Measurements from ENCODE around the gene MICAL1. TPM values are rescaled to one million over a fixed set of nuclear protein-coding genes. Genes with fewer than 3 reads are reported as not detected.

The MICAL1 gene
- polyA plus RNA-seq, 1 donor from 2014 or later = 54.2 TPM

DNA sequence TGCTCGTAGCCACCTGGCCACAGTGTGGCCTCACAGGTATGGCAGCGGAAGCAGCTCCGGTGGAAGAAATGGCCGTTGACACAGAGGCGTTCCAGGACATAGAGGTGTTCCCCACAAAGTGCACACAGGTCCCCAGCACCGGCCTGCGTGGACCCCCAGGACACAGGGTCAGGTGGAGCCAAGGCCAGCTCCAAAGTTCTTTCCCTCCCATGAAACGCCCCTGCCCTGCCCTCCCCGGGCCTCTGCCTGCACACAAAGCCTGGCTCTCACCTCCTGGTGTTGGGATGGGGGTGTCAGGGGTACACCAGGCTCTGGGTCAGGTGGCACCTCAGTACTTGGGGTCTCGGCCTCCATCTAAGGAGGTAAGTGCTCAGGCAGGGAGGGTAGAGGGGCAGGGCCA is 8.5 kb downstream of the MICAL1 start:
- Histone ChIP-seq H3K36me3 (ENCODE audit: insufficient read depth, low read length) (peaks cover 5% of the 10 kb centered on the region), H3K4me3 (ENCODE audit: low read length) (no peak overlapping the region), H4K20me1 (ENCODE audit: insufficient read depth) (no peaks in the 10 kb centered on the region), H3K9ac (ENCODE audit: low read length) (no peak overlapping the region), H3K4me2 (ENCODE audit: low read length) (no peak overlapping the region), H3K27me3 (ENCODE audit: insufficient read depth, low read depth, low read length) (no peaks in the 10 kb centered on the region), H3K79me2 (replicated peaks; ENCODE audit: insufficient read depth, low read length) (no peaks in the 10 kb centered on the region), H3F3A (ENCODE audit: insufficient read depth, low read length, poor library complexity, severe bottlenecking) (no peaks in the 10 kb centered on the region), H2AFZ (ENCODE audit: low read depth, low read length) (no peak overlapping the region), H3K9me2 (ENCODE audit: insufficient read depth, low read length) (no peaks in the 10 kb centered on the region), H3K27ac (ENCODE audit: low read length) (no peak overlapping the region), H3K9me3 (ENCODE audit: low read length) (no peaks in the 10 kb centered on the region)
- TF ChIP-seq SMC3 (conservative IDR thresholded peaks at IDR 0.05; ENCODE audit: poor library complexity) = no peak
- no peak for TF ChIP-seq EP300 (conservative IDR thresholded peaks at IDR 0.05; ENCODE audit: poor library complexity, severe bottlenecking)
- no peak for TF ChIP-seq POLR2AphosphoS5 (IDR thresholded peaks at IDR 0.05)
- no peak for TF ChIP-seq MXI1 (conservative IDR thresholded peaks at IDR 0.05; ENCODE audit: poor library complexity, severe bottlenecking)
- no peak for TF ChIP-seq RAD21 (conservative IDR thresholded peaks at IDR 0.05)

DNA sequence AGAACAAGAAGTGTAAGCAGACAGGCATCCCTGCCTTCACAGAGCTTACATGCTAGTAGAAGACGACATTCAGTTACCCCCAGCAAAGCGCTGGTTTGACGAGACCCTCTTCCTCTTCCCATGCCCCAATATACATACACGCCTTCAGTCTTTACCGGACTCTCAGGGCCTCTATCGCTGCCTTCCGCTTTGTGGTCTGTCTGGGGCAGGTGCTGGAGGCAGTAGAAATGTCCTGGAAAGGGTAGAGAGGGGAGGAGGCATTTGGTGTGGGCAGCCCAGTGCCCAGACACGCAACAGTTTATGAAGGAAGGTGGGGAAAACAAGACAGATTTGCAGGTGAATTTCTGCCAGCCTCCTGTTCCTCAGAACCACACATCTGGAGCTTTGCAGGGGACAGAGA is 9.0 kb downstream of the MICAL1 start:
- H3K27ac ChIP-seq (ENCODE audit: low read length) = no peak overlapping the region
- no peaks in the 10 kb centered on the region for H3K9me3 ChIP-seq (ENCODE audit: low read length)
- no peaks in the 10 kb centered on the region for H3K9me2 ChIP-seq (ENCODE audit: insufficient read depth, low read length)
- peaks cover 5% of the 10 kb centered on the region for H3K36me3 ChIP-seq (ENCODE audit: insufficient read depth, low read length)
- H2AFZ ChIP-seq (ENCODE audit: low read depth, low read length) = no peak overlapping the region
- no peaks in the 10 kb centered on the region for H3K27me3 ChIP-seq (ENCODE audit: insufficient read depth, low read depth, low read length)
- H4K20me1 ChIP-seq (ENCODE audit: insufficient read depth) = no peaks in the 10 kb centered on the region
- H3K79me2 ChIP-seq (replicated peaks; ENCODE audit: insufficient read depth, low read length) = no peaks in the 10 kb centered on the region
- no peak overlapping the region for H3K9ac ChIP-seq (ENCODE audit: low read length)
- H3K4me3 ChIP-seq (ENCODE audit: low read length) = no peak overlapping the region
- H3F3A ChIP-seq (ENCODE audit: insufficient read depth, low read length, poor library complexity, severe bottlenecking) = no peaks in the 10 kb centered on the region
- no peak overlapping the region for H3K4me2 ChIP-seq (ENCODE audit: low read length)
- TF ChIP-seq EP300 (conservative IDR thresholded peaks at IDR 0.05; ENCODE audit: poor library complexity, severe bottlenecking) = no peak

DNA sequence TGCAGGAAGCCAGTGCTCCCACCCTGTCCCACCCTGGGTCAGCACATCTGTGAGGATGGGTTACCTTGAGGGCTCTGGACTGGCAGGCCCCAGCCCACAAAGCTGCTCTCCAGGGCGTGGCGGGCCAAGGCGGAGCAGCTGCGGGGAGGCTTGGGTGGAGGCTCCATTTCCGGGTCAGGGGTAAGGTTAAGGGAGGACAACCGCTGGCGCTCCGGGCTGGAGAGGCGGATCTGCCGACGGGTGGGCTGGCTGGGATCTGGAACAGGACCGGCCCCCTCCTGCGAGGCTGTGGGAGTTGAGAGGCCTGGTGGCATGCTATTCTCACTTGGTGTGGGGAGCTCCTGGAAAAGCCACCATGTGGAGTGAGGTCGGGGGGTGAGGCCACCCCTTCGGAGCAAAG is 9.5 kb downstream of the MICAL1 start:
- Histone ChIP-seq H3K79me2 (replicated peaks; ENCODE audit: insufficient read depth, low read length) (no peaks in the 10 kb centered on the region), H3K4me2 (ENCODE audit: low read length) (no peak overlapping the region), H3K27me3 (ENCODE audit: insufficient read depth, low read depth, low read length) (no peaks in the 10 kb centered on the region), H3K27ac (ENCODE audit: low read length) (no peak overlapping the region), H3K36me3 (ENCODE audit: insufficient read depth, low read length) (peaks cover 5% of the 10 kb centered on the region), H3K9ac (ENCODE audit: low read length) (no peak overlapping the region), H3F3A (ENCODE audit: insufficient read depth, low read length, poor library complexity, severe bottlenecking) (no peaks in the 10 kb centered on the region), H3K4me3 (ENCODE audit: low read length) (no peak overlapping the region), H4K20me1 (ENCODE audit: insufficient read depth) (no peaks in the 10 kb centered on the region), H2AFZ (ENCODE audit: low read depth, low read length) (no peak overlapping the region), H3K9me3 (ENCODE audit: low read length) (no peaks in the 10 kb centered on the region), H3K9me2 (ENCODE audit: insufficient read depth, low read length) (no peaks in the 10 kb centered on the region)
- TF ChIP-seq, protein P1, sequence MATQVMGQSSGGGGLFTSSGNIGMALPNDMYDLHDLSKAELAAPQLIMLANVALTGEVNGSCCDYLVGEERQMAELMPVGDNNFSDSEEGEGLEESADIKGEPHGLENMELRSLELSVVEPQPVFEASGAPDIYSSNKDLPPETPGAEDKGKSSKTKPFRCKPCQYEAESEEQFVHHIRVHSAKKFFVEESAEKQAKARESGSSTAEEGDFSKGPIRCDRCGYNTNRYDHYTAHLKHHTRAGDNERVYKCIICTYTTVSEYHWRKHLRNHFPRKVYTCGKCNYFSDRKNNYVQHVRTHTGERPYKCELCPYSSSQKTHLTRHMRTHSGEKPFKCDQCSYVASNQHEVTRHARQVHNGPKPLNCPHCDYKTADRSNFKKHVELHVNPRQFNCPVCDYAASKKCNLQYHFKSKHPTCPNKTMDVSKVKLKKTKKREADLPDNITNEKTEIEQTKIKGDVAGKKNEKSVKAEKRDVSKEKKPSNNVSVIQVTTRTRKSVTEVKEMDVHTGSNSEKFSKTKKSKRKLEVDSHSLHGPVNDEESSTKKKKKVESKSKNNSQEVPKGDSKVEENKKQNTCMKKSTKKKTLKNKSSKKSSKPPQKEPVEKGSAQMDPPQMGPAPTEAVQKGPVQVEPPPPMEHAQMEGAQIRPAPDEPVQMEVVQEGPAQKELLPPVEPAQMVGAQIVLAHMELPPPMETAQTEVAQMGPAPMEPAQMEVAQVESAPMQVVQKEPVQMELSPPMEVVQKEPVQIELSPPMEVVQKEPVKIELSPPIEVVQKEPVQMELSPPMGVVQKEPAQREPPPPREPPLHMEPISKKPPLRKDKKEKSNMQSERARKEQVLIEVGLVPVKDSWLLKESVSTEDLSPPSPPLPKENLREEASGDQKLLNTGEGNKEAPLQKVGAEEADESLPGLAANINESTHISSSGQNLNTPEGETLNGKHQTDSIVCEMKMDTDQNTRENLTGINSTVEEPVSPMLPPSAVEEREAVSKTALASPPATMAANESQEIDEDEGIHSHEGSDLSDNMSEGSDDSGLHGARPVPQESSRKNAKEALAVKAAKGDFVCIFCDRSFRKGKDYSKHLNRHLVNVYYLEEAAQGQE (IDR thresholded peaks at IDR 0.05; ENCODE audit: borderline replicate concordance) = no peak
- TF ChIP-seq, protein P2, sequence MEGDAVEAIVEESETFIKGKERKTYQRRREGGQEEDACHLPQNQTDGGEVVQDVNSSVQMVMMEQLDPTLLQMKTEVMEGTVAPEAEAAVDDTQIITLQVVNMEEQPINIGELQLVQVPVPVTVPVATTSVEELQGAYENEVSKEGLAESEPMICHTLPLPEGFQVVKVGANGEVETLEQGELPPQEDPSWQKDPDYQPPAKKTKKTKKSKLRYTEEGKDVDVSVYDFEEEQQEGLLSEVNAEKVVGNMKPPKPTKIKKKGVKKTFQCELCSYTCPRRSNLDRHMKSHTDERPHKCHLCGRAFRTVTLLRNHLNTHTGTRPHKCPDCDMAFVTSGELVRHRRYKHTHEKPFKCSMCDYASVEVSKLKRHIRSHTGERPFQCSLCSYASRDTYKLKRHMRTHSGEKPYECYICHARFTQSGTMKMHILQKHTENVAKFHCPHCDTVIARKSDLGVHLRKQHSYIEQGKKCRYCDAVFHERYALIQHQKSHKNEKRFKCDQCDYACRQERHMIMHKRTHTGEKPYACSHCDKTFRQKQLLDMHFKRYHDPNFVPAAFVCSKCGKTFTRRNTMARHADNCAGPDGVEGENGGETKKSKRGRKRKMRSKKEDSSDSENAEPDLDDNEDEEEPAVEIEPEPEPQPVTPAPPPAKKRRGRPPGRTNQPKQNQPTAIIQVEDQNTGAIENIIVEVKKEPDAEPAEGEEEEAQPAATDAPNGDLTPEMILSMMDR (IDR thresholded peaks at IDR 0.05; ENCODE audit: poor library complexity, severe bottlenecking) = no peak
- no peak for TF ChIP-seq TAF1 (IDR thresholded peaks at IDR 0.05; ENCODE audit: low read depth)

Data from neural cell (in vitro differentiated cells).